H1 (cell line): ENCODE measurements around the gene COL25A1. TPM values are rescaled to one million over a fixed set of nuclear protein-coding genes. Genes with fewer than 3 reads are reported as not detected.

Experiments used
- CTCF ChIA-PET: fragments of 300-600 bp; sonication (Branson Sonifier 250); formaldehyde crosslinking; loops from one replicate; lab custom pipeline; 2021; ENCODE audit not compliant: partially characterized antibody; lab: Charles Lee
- POLR2A ChIA-PET: fragments of 300-600 bp; sonication (Branson Sonifier 250); formaldehyde crosslinking; loops from one replicate; lab custom pipeline; 2021; ENCODE audit warnings: inconsistent platforms; ENCODE audit not compliant: partially characterized antibody; lab: Charles Lee
- DNase-seq, 2 experiments: peaks; one replicate each; pipeline versions ENCODE4 v3.0.0 to v3.0.0-alpha.2; 2010 to 2022; ENCODE audit warnings: low spot score in 2 of 2, low read depth in 1 of 2, mixed read lengths in 1 of 2
- FAIRE-seq: peaks from 2 replicates; lab custom pipeline; 2011; peaks lifted over from hg19 to GRCh38; lab: Jason Lieb, UNC
- H2AFZ ChIP-seq: 2 replicates; pipeline ENCODE4 v1.8.1; 2012; ENCODE audit warnings: low read length, inconsistent platforms
- H2AK5ac ChIP-seq: 2 replicates; pipeline ENCODE4 v1.6.1; 2013; ENCODE audit warnings: low read depth, low read length
- H2BK120ac ChIP-seq: replicated peaks from 2 replicates; pipeline ENCODE3; 2013; ENCODE audit warnings: low read depth, low read length, inconsistent platforms
- H2BK12ac ChIP-seq: 2 replicates; pipeline ENCODE4 v1.6.1; 2013; ENCODE audit warnings: low read depth, low read length
- H2BK15ac ChIP-seq: 2 replicates; pipeline ENCODE4 v1.6.1; 2013; ENCODE audit warnings: low read length
- H2BK20ac ChIP-seq: 2 replicates; pipeline ENCODE4 v1.6.1; 2013; ENCODE audit warnings: low read length
- H2BK5ac ChIP-seq: 2 replicates; pipeline ENCODE4 v1.6.1; 2013; ENCODE audit warnings: low read depth, low read length
- H3K14ac ChIP-seq: 2 replicates; pipeline ENCODE4 v1.6.1; 2013; ENCODE audit warnings: inconsistent platforms; ENCODE audit not compliant: insufficient read length
- H3K18ac ChIP-seq: 2 replicates; pipeline ENCODE4 v1.6.1; 2013; ENCODE audit warnings: low read length; ENCODE audit errors: extremely low read depth
- H3K23ac ChIP-seq: 2 replicates; pipeline ENCODE4 v1.6.1; 2013; ENCODE audit warnings: inconsistent platforms; ENCODE audit not compliant: insufficient read length
- H3K23me2 ChIP-seq: 2 replicates; pipeline ENCODE4 v1.6.1; 2013; ENCODE audit warnings: low read depth, low read length
- H3K27ac ChIP-seq: 2 replicates; pipeline ENCODE4 v1.6.1; 2011; ENCODE audit warnings: low read depth, low read length, inconsistent platforms
- H3K27me3 ChIP-seq, 4 experiments: replicated peaks in 1 of 4; 1 replicate in 1 of 4; 2 replicates in 3 of 4; pipeline versions ENCODE4 v1.6.1 to v1.8.1; 2011 to 2013; ENCODE audit warnings: low read length in 3 of 4, mild to moderate bottlenecking in 3 of 4, inconsistent platforms in 2 of 4, mixed read lengths in 2 of 4, moderate library complexity in 1 of 4; ENCODE audit not compliant: control insufficient read depth in 3 of 4, insufficient read depth in 3 of 4; ENCODE audit errors: extremely low read depth in 1 of 4
- H3K36me3 ChIP-seq, 4 experiments: 2 replicates each; pipeline versions ENCODE4 v1.6.1 to v1.8.1; 2011 to 2013; ENCODE audit warnings: mild to moderate bottlenecking in 4 of 4, low read length in 3 of 4, moderate library complexity in 2 of 4, control low read depth in 1 of 4, inconsistent platforms in 1 of 4; ENCODE audit not compliant: insufficient read depth in 4 of 4, control insufficient read depth in 2 of 4
- H3K4ac ChIP-seq: replicated peaks from 2 replicates; pipeline ENCODE3; 2013; ENCODE audit warnings: low read length, low read depth, mixed read lengths, inconsistent platforms; ENCODE audit not compliant: insufficient read length
- H3K4me1 ChIP-seq, 4 experiments: replicated peaks in 1 of 4; 1 replicate in 1 of 4; 2 replicates in 3 of 4; pipeline versions ENCODE4 v1.6.1 to v1.8.1; 2011 to 2013; ENCODE audit warnings: low read length in 3 of 4, inconsistent platforms in 2 of 4, mixed read lengths in 1 of 4; ENCODE audit not compliant: insufficient read depth in 4 of 4, control insufficient read depth in 3 of 4
- H3K4me2 ChIP-seq, 2 experiments: 2 replicates each; pipeline versions ENCODE4 v1.6.1 to v1.8.1; 2011 to 2013; ENCODE audit warnings: low read depth in 2 of 2, low read length in 2 of 2, control low read depth in 1 of 2, inconsistent platforms in 1 of 2, mild to moderate bottlenecking in 1 of 2; ENCODE audit not compliant: insufficient read depth in 1 of 2
- H3K4me3 ChIP-seq, 4 experiments: fragments of 200-600, 300-600 bp in 1 of 4; sonication (generic), shearing (Covaris generic), sonication (Bioruptor Twin) in 1 of 4; 2 replicates each; pipeline versions ENCODE4 v1.5.1 to v1.8.1; 2011 to 2016; ENCODE audit warnings: low read length in 4 of 4, low read depth in 3 of 4, control low read depth in 2 of 4, inconsistent platforms in 2 of 4, mild to moderate bottlenecking in 2 of 4, mixed read lengths in 1 of 4, moderate library complexity in 1 of 4; ENCODE audit not compliant: insufficient read depth in 2 of 4; ENCODE audit errors: extremely low read depth in 1 of 4
- H3K56ac ChIP-seq: replicated peaks from 2 replicates; pipeline ENCODE3; 2013; ENCODE audit warnings: low read depth, mild to moderate bottlenecking, mixed read lengths, low read length, inconsistent platforms; ENCODE audit not compliant: insufficient read length
- H3K79me1 ChIP-seq: 2 replicates; pipeline ENCODE4 v1.6.1; 2013; ENCODE audit warnings: low read depth, low read length, control low read depth
- H3K79me2 ChIP-seq, 2 experiments: 2 replicates each; pipeline versions ENCODE4 v1.6.1 to v1.8.1; 2012 to 2013; ENCODE audit warnings: low read length in 2 of 2, mild to moderate bottlenecking in 2 of 2, inconsistent platforms in 1 of 2; ENCODE audit not compliant: insufficient read depth in 2 of 2, control insufficient read depth in 1 of 2
- H3K9ac ChIP-seq, 4 experiments: replicated peaks in 1 of 4; 1 replicate in 1 of 4; 2 replicates in 3 of 4; pipeline versions ENCODE4 v1.6.1 to v1.8.1; 2011 to 2013; ENCODE audit warnings: low read depth in 3 of 4, low read length in 3 of 4, control low read depth in 2 of 4, mild to moderate bottlenecking in 2 of 4, moderate library complexity in 2 of 4, inconsistent platforms in 1 of 4; ENCODE audit errors: extremely low read depth in 1 of 4
- H3K9me3 ChIP-seq, 2 experiments: 2 replicates each; pipeline versions ENCODE4 v1.6.1 to v1.8.1; 2012 to 2013; ENCODE audit warnings: mild to moderate bottlenecking in 2 of 2, moderate library complexity in 2 of 2, control low read depth in 1 of 2, inconsistent platforms in 1 of 2, low read depth in 1 of 2, low read length in 1 of 2, mixed read lengths in 1 of 2; ENCODE audit not compliant: insufficient read depth in 2 of 2
- H4K20me1 ChIP-seq, 2 experiments: replicated peaks in 1 of 2; 2 replicates each; pipeline versions ENCODE3 to v1.8.1; 2011 to 2013; ENCODE audit warnings: inconsistent platforms in 2 of 2, low read length in 2 of 2, mild to moderate bottlenecking in 1 of 2; ENCODE audit not compliant: insufficient read depth in 2 of 2, control insufficient read depth in 1 of 2
- H4K5ac ChIP-seq: 2 replicates; pipeline ENCODE4 v1.6.1; 2013; ENCODE audit warnings: low read length, low read depth, mixed read lengths, inconsistent platforms; ENCODE audit not compliant: insufficient read length
- H4K8ac ChIP-seq: 2 replicates; pipeline ENCODE4 v1.8.0; 2013; ENCODE audit warnings: mild to moderate bottlenecking, moderate library complexity, low read length, inconsistent platforms; ENCODE audit not compliant: insufficient read depth; ENCODE audit errors: extremely low read depth
- H4K91ac ChIP-seq: replicated peaks from 2 replicates; pipeline ENCODE3; 2013; ENCODE audit warnings: low read length, mixed read lengths, inconsistent platforms; ENCODE audit not compliant: insufficient read length
- BRCA1 ChIP-seq: IDR thresholded peaks from 2 replicates; pipeline ENCODE4 v1.6.1; 2012; ENCODE audit warnings: low read depth, low read length, improper control_type of control experiment
- TAF1 ChIP-seq: IDR thresholded peaks from 2 replicates; pipeline ENCODE4 v1.6.1; 2011; ENCODE audit warnings: mild to moderate bottlenecking, low read depth, low read length
- WGBS, 2 experiments: shearing (Covaris generic) in 1 of 2; methylation state at CpG; one replicate each; pipeline versions ENCODE4 v1.1.6 to v1.1.7; 2013 to 2015; ENCODE audit warnings: low lambda C conversion rate in 2 of 2, mixed read lengths in 2 of 2, inconsistent platforms in 1 of 2, low coverage in 1 of 2, missing lambda C conversion rate in 1 of 2; ENCODE audit not compliant: insufficient replicate concordance in 2 of 2, insufficient coverage in 1 of 2, insufficient read length in 1 of 2; ENCODE audit errors: extremely low coverage in 1 of 2, missing lambda C conversion rate in 1 of 2; 5-methylcytosine and 5-hydroxymethylcytosine counted together
- polyA plus RNA-seq, 7 experiments: library from polyadenylated mRNA; depleted of rRNA in 3 of 7; stranded (reverse) in 5 of 7; unstranded in 2 of 7; fragments of >200 nt in 5 of 7; fragments of 200-250 nt in 2 of 7; gene quantifications; 1 replicate in 5 of 7; 2 replicates in 1 of 7; 4 replicates in 1 of 7; pipeline versions ENCODE4 v1.2.1 to v1.2.3, GENCODE V29; 2011 to 2013; ENCODE audit warnings: missing spikeins in 2 of 7, mixed read lengths in 2 of 7
- total RNA-seq: library from RNA; stranded (reverse); fragmentation: NEBNext Ultra II Directional; extraction: Animal tissue kit (Norgen Biotek cat#: 25700); gene quantifications from 2 replicates; pipeline ENCODE4 v1.2.1, GENCODE V29; 2021

Gene COL25A1
- total and polyA plus RNA-seq, 2 of the 8 experiments (the other 6 are each of a cell fraction or from before 2014, with no cell fraction given), result 1.1 to 8.3 TPM

- no peaks in the 10 kb centered on the region for H3K9me3 ChIP-seq
- no peak overlapping the region for H4K91ac ChIP-seq
- H3K9ac ChIP-seq, result no peak overlapping the region
- ChIA-PET POLR2A (no interaction called here), CTCF (interaction anchor here (1.2 to 2.6 kb wide), 3 partner anchors 13 to 511 kb away, joined by 4 to 8 read pairs (median 4); no protein-coding TSS in a partner anchor)
- H4K20me1 ChIP-seq, result no peaks in the 10 kb centered on the region
- H3K79me1 ChIP-seq, result no peaks in the 10 kb centered on the region
- no peak for FAIRE-seq
- H3K4ac ChIP-seq, result no peak overlapping the region
- TF ChIP-seq BRCA1, result no peak
- TF ChIP-seq TAF1, result no peak
- no peak overlapping the region for H3K56ac ChIP-seq
- no peak overlapping the region for H2BK12ac ChIP-seq
- H4K8ac ChIP-seq, result no peak overlapping the region
- DNase-seq, result no peak
- no peak overlapping the region for H3K4me2 ChIP-seq
- no peaks in the 10 kb centered on the region for H3K79me2 ChIP-seq
- H2BK15ac ChIP-seq, result no peak overlapping the region
- H3K18ac ChIP-seq, result no peak overlapping the region
- 55% methylated on average over 2 of the region's 2 CpGs; no CpG with 5 or more reads in 1 of the 2 experiments for WGBS, 2 experiments
- no peak overlapping the region for H4K5ac ChIP-seq
- H3K14ac ChIP-seq, result no peak overlapping the region
- peaks cover 0 to 1% (median 0%) of the 10 kb centered on the region in 4 experiments; a peak in 2 of 7 replicates for H3K27me3 ChIP-seq
- no peaks in the 10 kb centered on the region for H3K4me1 ChIP-seq
- H2BK20ac ChIP-seq, result no peak overlapping the region
- H3K23me2 ChIP-seq, result no peaks in the 10 kb centered on the region
- no peaks in the 10 kb centered on the region for H3K36me3 ChIP-seq
- H2BK120ac ChIP-seq, result no peak overlapping the region
- H3K23ac ChIP-seq, result no peak overlapping the region
- H3K4me3 ChIP-seq, result no peak overlapping the region
- no peak overlapping the region for H2BK5ac ChIP-seq
- H2AFZ ChIP-seq, result no peak overlapping the region
- no peak overlapping the region for H2AK5ac ChIP-seq
- no peak overlapping the region for H3K27ac ChIP-seq
Measured at GRCh38 chr4:108821351-108821930, 481.0 kb downstream of the COL25A1 start.
